NCI-H460 (cell line): ENCODE data around the gene NFATC2. TPM values are rescaled to one million over a fixed set of nuclear protein-coding genes. Genes with fewer than 3 reads are reported as not detected.
A peak's percentile ranks its signal among the peaks of the same experiment; 100 is the strongest.

Experiments used
- DNase-seq: peaks from one replicate; pipeline ENCODE4 v3.0.0-alpha.2; 2016; ENCODE audit warnings: low read depth; ENCODE audit errors: extremely low read depth
- total RNA-seq: library from RNA; depleted of rRNA; stranded (reverse); fragments of >200 nt; shearing (Covaris generic); gene quantifications from 2 replicates; pipeline ENCODE4 v1.2.3, GENCODE V29; 2014

The NFATC2 gene
- total RNA-seq, 1 experiment from 2014 or later, result 1.1 TPM

DNA sequence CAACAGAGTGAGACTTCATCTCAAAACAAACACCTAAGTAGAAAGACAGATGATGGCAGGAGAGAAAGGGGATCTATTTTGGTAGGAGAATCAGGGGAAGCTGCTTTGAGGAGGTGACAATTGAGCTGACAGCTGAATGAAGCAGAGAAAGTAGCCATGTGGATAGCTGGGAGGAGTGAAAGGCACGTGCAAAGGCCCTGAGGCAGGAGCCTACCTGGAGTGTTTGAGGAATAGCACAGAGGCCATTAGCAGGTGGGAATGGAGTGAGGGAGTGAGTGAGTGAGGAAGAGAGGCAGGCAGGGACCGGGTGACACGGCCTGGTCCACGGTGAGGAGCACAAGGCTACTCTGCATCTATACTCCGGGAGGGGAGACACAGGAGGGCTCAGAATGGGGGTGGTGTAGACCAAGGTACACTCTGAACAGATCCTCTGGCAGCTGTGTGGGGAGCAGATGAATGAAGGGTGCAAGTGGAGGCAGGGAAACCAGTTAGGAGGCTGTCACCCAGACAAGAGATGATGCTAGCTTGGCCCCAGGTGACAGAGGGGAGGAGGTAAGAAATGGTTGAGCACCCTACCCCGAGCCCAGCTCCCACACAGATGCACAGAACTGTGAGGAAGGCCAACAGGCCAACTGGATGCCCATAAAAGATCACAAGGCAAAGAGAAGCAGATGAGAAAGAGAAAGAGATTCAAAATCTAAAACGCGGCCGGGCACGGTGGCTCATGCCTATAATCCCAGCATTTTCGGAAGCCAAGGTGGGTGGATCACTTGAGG is 43.6 kb downstream of the NFATC2 start:
- DNase-seq, result no peak

- no peak for DNase-seq
Measured at GRCh38 chr20:51497542-51498467, 44.7 kb downstream of the NFATC2 start.

- DNase-seq, result no peak
Measured at GRCh38 chr20:51496964-51497363, 45.6 kb downstream of the NFATC2 start.

GRCh38 chr20:51495921-51496545 is 46.5 kb downstream of the NFATC2 start:
- DNase-seq, result no peak

DNA sequence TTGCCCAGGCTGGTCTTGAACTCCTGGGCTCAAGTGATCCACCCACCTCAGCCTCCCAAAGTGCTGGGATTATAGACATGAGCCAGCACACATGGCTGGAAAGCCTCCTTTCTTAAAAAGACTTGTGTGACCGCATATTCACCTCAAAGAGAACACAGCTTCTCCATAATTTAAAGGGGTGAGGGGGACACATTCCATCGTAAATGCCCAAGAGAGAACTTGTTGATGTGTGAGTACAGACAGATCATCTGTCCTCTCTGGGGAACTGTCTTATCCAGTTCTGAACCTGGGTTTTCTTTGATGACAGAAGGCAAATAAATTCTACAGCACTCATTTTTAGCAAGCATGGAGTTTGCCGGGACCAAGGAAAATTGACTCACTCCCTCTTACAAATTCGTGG is 47.2 kb downstream of the NFATC2 start:
- DNase-seq, result no peak

- DNase-seq, result no peak
Measured at GRCh38 chr20:51494241-51495110, 48.0 kb downstream of the NFATC2 start.

GRCh38 chr20:51493346-51493791 is 49.1 kb downstream of the NFATC2 start:
- no peak for DNase-seq

DNA sequence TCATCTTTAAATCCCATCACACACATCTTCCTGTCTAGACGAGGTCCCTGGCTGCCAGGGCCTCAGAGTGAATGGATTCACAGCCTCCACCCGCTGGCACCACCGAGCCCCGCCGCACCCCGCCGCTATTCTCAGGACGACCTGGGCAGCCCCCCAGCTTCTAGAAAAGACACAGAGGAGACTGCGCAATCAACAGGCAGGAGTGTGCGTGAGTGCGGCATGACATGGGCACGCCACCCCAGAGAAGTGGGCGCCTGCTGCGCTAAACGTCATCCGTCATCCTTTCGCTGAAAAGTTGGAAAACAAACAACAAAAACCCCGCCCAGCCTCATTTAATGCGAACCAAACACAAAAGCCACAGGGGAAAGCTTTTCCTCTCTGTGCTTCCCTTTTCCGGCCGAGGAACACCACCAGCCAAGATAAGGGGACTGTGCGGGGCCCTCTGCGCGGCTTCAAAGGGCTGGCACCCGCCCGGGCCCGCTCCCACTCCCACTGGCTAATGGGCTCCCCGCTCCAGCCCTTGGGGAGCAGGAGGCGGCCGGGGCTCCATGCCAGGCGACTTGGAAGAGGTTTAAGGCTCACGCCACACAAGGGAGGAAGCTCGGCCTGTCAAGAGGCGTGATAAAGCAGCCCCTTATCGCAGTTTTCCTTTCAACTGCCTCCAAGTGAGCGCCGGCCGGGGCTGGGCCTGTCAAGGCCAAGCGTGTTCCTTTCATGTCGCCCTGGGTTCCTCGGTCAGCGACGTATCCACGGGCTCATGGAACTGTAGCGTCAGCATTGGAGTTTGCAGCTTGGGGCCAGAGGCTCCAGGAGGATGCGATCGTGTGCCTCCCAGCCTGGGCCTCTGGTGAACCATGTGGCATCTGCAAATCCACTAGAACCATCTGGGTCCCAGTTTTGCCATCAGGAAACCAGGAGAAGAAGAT is 50.1 kb downstream of the NFATC2 start:
- no peak for DNase-seq

DNA sequence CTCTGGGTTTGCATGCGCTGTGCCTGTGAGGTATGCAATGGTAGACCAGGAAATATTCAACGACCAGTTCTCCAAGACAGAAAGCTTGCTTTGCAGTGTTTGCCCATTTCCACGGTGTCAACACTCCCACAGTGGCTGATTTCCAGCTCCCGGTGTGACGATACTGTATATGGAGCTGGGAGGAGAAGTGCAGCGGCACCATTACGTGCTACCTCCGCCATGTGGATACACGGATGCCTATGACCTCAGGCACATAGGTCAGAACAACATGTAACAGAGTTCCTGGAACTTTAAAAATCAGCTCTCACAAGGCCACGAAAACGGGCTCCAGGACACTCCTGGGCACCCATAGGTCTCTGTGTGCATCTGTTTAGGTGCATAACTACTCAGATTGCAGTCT is 51.1 kb downstream of the NFATC2 start:
- no peak for DNase-seq

- DNase-seq, result no peak
Measured at GRCh38 chr20:51490635-51491034, 51.9 kb downstream of the NFATC2 start.

DNA sequence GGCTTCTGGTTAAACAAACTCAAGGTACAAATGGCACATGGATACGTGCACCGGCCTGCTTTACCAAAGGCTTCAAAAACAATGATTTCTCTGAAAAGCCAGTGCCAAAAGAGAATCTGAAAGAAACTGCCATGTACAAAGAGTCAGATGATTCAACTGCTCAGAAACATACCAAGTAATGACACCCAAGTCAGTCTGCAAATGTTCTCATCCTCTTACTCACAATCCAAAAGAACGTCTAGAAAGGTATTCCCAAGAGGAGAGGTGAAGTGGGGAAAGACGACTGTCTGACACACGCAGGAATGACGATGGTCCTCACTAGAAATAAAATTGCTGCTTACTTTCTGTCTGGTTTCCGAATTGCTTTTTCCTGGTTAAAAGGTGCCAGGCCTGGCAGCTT is 52.9 kb downstream of the NFATC2 start:
- DNase-seq, result no peak

DNA sequence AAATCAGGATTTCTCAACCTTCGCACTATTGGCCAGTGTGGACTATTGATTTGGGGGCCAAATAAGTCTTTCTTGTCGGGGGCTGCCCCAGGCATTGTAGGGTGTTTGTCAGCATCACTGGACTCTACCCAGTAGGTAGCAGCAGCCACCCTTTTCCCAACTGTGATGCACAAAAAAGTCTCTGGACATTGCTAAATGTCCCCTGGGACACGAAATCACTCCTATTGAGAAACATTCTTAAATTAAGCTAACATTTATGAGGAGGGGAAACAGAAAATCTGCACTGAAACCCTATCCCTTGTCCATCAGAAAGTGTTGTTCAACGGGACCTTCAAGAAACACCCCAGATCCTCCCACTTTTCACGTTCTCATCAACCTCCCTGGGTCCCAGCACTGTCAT is 54.2 kb downstream of the NFATC2 start:
- DNase-seq, result no peak

GRCh38 chr20:51487565-51488268 is 54.8 kb downstream of the NFATC2 start:
- peak; percentile 62 for DNase-seq

GRCh38 chr20:51487076-51487475 is 55.4 kb downstream of the NFATC2 start:
- DNase-seq, result no peak

DNA sequence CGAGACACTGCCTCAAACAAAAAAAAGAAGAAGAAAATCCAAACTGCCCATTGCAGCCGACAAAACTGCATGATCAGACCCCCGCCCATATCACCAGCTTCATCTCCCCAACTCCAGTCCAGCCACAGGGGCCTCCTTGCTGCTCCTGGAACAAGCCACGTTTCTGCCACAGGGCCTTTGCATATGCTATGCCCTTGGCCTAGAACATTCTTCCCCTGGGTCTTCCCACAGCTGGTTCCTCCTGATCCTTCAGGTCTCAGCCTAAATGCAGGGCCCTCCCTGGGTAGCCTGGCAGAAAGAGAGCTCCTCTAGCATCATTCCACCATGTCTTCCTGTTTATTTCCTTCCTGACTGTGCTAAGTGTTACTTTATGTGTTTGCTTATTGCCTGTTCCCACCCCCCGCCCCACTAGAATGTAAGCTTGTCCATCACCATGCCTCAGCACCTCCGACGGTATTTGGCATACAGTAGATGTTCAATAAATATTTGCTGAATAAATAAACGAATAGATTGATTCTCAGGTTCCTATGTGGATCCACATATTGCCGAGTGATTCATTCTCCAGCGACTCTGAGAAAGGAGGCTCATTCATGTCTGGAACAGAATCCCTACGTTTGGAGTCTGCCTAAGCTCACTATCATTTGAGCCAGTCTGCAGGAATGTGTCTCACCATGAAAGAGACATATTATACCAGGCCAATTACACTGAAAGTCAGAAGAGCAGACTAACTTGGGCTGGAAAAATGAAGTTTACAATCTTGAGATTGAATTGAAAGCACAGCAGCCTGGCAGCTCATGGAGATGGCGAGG is 56.1 kb downstream of the NFATC2 start:
- DNase-seq, result no peak

GRCh38 chr20:51484831-51485230 is 57.7 kb downstream of the NFATC2 start:
- DNase-seq, result no peak

GRCh38 chr20:51484141-51484815 is 58.2 kb downstream of the NFATC2 start:
- DNase-seq, result no peak
